ENCODE measurements around the gene PRDM8. TPM values are rescaled to one million over a fixed set of nuclear protein-coding genes. Genes with fewer than 3 reads are reported as not detected.

The PRDM8 gene
- total RNA-seq, 4 donors from 2014 or later, result 0.49 to 1.9 (median 1.1) TPM

GRCh38 chr4:80215449-80216052 lies 18.2 kb downstream of the PRDM8 start:
- TF ChIP-seq CTCF (IDR thresholded peaks at IDR 0.05), result peak; percentile 40 to 47
- no peak for TF ChIP-seq EP300 (IDR thresholded peaks at IDR 0.05)
- no peaks in the 10 kb centered on the region for H3K4me1 ChIP-seq
- DNase-seq (ENCODE audit: low spot score in 2 of 2), result no peak
- no peaks in the 10 kb centered on the region for H3K36me3 ChIP-seq
- peaks cover 17% of the 10 kb centered on the region for H3K27me3 ChIP-seq
- H3K27ac ChIP-seq, result no peak overlapping the region
- WGBS, result 5% methylated on average over 5 of the region's 5 CpGs
- no peak overlapping the region for H3K4me3 ChIP-seq
- H3K9me3 ChIP-seq, result no peaks in the 10 kb centered on the region

- WGBS, result 60% methylated on average over 2 of the region's 2 CpGs
- no peak for TF ChIP-seq POLR2AphosphoS5 (IDR thresholded peaks at IDR 0.05)
- no peak for TF ChIP-seq EP300 (IDR thresholded peaks at IDR 0.05)
- TF ChIP-seq POLR2A (IDR thresholded peaks at IDR 0.05), result no peak
- TF ChIP-seq CTCF (IDR thresholded peaks at IDR 0.05), result no peak
- no peak for DNase-seq (ENCODE audit: low spot score in 2 of 2)
- Histone ChIP-seq H3K27ac (no peak overlapping the region), H3K4me3 (no peak overlapping the region), H3K36me3 (no peaks in the 10 kb centered on the region), H3K9me3 (no peaks in the 10 kb centered on the region), H3K4me1 (no peaks in the 10 kb centered on the region), H3K27me3 (peaks cover 20% of the 10 kb centered on the region)
These were observed 18.9 kb downstream of the PRDM8 start for GRCh38 chr4:80216100-80216761.

- WGBS, result 59% methylated on average over 5 of the region's 5 CpGs
- TF ChIP-seq POLR2A (IDR thresholded peaks at IDR 0.05), result no peak
- TF ChIP-seq CTCF (IDR thresholded peaks at IDR 0.05), result no peak
- TF ChIP-seq POLR2AphosphoS5 (IDR thresholded peaks at IDR 0.05), result no peak
- no peak for TF ChIP-seq EP300 (IDR thresholded peaks at IDR 0.05)
- H3K27me3 ChIP-seq, result peaks cover 20% of the 10 kb centered on the region
- no peak overlapping the region for H3K27ac ChIP-seq
- no peak for DNase-seq (ENCODE audit: low spot score in 2 of 2)
- no peaks in the 10 kb centered on the region for H3K4me1 ChIP-seq
- H3K4me3 ChIP-seq, result no peak overlapping the region
- H3K9me3 ChIP-seq, result no peaks in the 10 kb centered on the region
- H3K36me3 ChIP-seq, result no peaks in the 10 kb centered on the region
These were observed 22.2 kb downstream of the PRDM8 start for GRCh38 chr4:80219301-80220025.

- WGBS, result 17% methylated on average over 3 of the region's 3 CpGs
- TF ChIP-seq EP300 (IDR thresholded peaks at IDR 0.05), result no peak
- no peak for TF ChIP-seq POLR2AphosphoS5 (IDR thresholded peaks at IDR 0.05)
- TF ChIP-seq CTCF (IDR thresholded peaks at IDR 0.05), result no peak
- no peak for TF ChIP-seq POLR2A (IDR thresholded peaks at IDR 0.05)
These were observed 23.4 kb downstream of the PRDM8 start for GRCh38 chr4:80220711-80221110.

GRCh38 chr4:80221161-80221560 lies 23.9 kb downstream of the PRDM8 start:
- Histone ChIP-seq H3K27me3 (peaks cover 25% of the 10 kb centered on the region), H3K36me3 (no peaks in the 10 kb centered on the region), H3K27ac (no peak overlapping the region), H3K9me3 (no peaks in the 10 kb centered on the region), H3K4me3 (no peak overlapping the region), H3K4me1 (no peaks in the 10 kb centered on the region)
- no peak for TF ChIP-seq POLR2AphosphoS5 (IDR thresholded peaks at IDR 0.05)
- no peak for DNase-seq (ENCODE audit: low spot score in 2 of 2)

More at GRCh38 chr4:80220711-80221110, 23.4 kb downstream of the PRDM8 start:
- no peaks in the 10 kb centered on the region for H3K36me3 ChIP-seq
- H3K9me3 ChIP-seq, result no peaks in the 10 kb centered on the region
- DNase-seq (ENCODE audit: low spot score in 2 of 2), result no peak
- H3K27ac ChIP-seq, result no peak overlapping the region
- H3K27me3 ChIP-seq, result peaks cover 25% of the 10 kb centered on the region
- H3K4me3 ChIP-seq, result no peak overlapping the region
- H3K4me1 ChIP-seq, result no peaks in the 10 kb centered on the region
